Measurements from ENCODE around the gene ARFGAP1.

GRCh38 chr20:63258781-63259180, 13.8 kb upstream of the ARFGAP1 start:
- TF ChIP-seq, protein P1, sequence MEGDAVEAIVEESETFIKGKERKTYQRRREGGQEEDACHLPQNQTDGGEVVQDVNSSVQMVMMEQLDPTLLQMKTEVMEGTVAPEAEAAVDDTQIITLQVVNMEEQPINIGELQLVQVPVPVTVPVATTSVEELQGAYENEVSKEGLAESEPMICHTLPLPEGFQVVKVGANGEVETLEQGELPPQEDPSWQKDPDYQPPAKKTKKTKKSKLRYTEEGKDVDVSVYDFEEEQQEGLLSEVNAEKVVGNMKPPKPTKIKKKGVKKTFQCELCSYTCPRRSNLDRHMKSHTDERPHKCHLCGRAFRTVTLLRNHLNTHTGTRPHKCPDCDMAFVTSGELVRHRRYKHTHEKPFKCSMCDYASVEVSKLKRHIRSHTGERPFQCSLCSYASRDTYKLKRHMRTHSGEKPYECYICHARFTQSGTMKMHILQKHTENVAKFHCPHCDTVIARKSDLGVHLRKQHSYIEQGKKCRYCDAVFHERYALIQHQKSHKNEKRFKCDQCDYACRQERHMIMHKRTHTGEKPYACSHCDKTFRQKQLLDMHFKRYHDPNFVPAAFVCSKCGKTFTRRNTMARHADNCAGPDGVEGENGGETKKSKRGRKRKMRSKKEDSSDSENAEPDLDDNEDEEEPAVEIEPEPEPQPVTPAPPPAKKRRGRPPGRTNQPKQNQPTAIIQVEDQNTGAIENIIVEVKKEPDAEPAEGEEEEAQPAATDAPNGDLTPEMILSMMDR (IDR thresholded peaks at IDR 0.05) = no peak
- TF ChIP-seq POLR2A (IDR thresholded peaks at IDR 0.05) = no peak
